ENCODE results near the gene APBA3.

- TF ChIP-seq CTCF (IDR thresholded peaks at IDR 0.05; ENCODE audit: low read length) (no peak), EZH2 (optimal IDR thresholded peaks at IDR 0.05; ENCODE audit: low read depth, low read length) (no peak)
These were observed 21.1 kb downstream of the APBA3 start for GRCh38 chr19:3740431-3740830.

All from MM.1S (cell line).